Loucy (cell line): ENCODE results near the gene XRCC1.

Source experiments
- H2AFZ ChIP-seq: fragments of 200-600 bp; sonication (generic); 2 replicates; pipeline ENCODE4 v1.6.0; 2016; ENCODE audit warnings: antibody characterized with exemption, mild to moderate bottlenecking, low read length, moderate library complexity
- H3F3A ChIP-seq: fragments of 200-600 bp; 2 replicates; pipeline ENCODE4 v1.6.0; 2016; ENCODE audit warnings: antibody characterized with exemption, low read depth, mild to moderate bottlenecking
- H3K27me3 ChIP-seq: fragments of 200-600 bp; sonication (generic); 2 replicates; pipeline ENCODE4 v1.6.1; 2014; ENCODE audit warnings: low read length, mild to moderate bottlenecking; ENCODE audit not compliant: insufficient read depth, poor library complexity, severe bottlenecking
- H3K36me3 ChIP-seq: fragments of 200-600 bp; sonication (generic); 2 replicates; pipeline ENCODE4 v1.6.1; 2016; ENCODE audit warnings: low read length; ENCODE audit not compliant: insufficient read depth
- H3K4me1 ChIP-seq: fragments of 200-600 bp; sonication (generic); 2 replicates; pipeline ENCODE4 v1.5.1; 2014; ENCODE audit warnings: low read length, mild to moderate bottlenecking; ENCODE audit not compliant: insufficient read depth, poor library complexity, severe bottlenecking
- H3K4me2 ChIP-seq: fragments of 200-600 bp; sonication (generic); 2 replicates; pipeline ENCODE4 v1.6.0; 2014; ENCODE audit warnings: antibody characterized with exemption, low read length, low read depth, mild to moderate bottlenecking; ENCODE audit not compliant: poor library complexity, severe bottlenecking
- H3K4me3 ChIP-seq: fragments of 200-600 bp; sonication (generic); 2 replicates; pipeline ENCODE4 v1.5.1; 2014; ENCODE audit warnings: low read length, mild to moderate bottlenecking, mixed read lengths; ENCODE audit not compliant: poor library complexity, severe bottlenecking
- H3K79me2 ChIP-seq: fragments of 200-600 bp; sonication (generic); 2 replicates; pipeline ENCODE4 v1.6.1; 2014; ENCODE audit warnings: low read length; ENCODE audit not compliant: insufficient read depth
- H3K9ac ChIP-seq: fragments of 200-600 bp; sonication (generic); 2 replicates; pipeline ENCODE4 v1.6.0; 2014; ENCODE audit warnings: mild to moderate bottlenecking, low read depth, low read length, moderate library complexity; ENCODE audit not compliant: poor library complexity, severe bottlenecking
- H3K9me2 ChIP-seq: fragments of 200-600 bp; sonication (generic); replicated peaks from 2 replicates; pipeline ENCODE4 v1.6.1; 2016; ENCODE audit warnings: low read depth, low read length, mixed read lengths
- H3K9me3 ChIP-seq: fragments of 200-600 bp; sonication (generic); 2 replicates; pipeline ENCODE4 v1.6.1; 2014; ENCODE audit warnings: mild to moderate bottlenecking, antibody characterized with exemption, low read length, low read depth; ENCODE audit not compliant: insufficient read depth
- H4K20me1 ChIP-seq: fragments of 200-600 bp; sonication (generic); 2 replicates; pipeline ENCODE4 v1.6.0; 2014; ENCODE audit warnings: antibody characterized with exemption, low read length, mild to moderate bottlenecking; ENCODE audit not compliant: insufficient read depth, poor library complexity, severe bottlenecking
- CTCF ChIP-seq: fragments of 200-600 bp; sonication (generic); conservative IDR thresholded peaks from 2 replicates; pipeline ENCODE4 v1.5.1; 2014; ENCODE audit warnings: mild to moderate bottlenecking, antibody characterized with exemption, low read length
- EZH2phosphoT487 ChIP-seq: fragments of 200-600 bp; IDR thresholded peaks from 2 replicates; pipeline ENCODE4 v1.6.1; 2018; ENCODE audit warnings: antibody characterized with exemption, mild to moderate bottlenecking, moderate library complexity, borderline replicate concordance

XRCC1 gene

GRCh38 chr19:43534816-43535761, 40.2 kb downstream of the XRCC1 start:
- Histone ChIP-seq H2AFZ (no peak overlapping the region), H3K9me2 (no peaks in the 10 kb centered on the region), H3K79me2 (no peaks in the 10 kb centered on the region), H3F3A (peaks cover 5% of the 10 kb centered on the region; the same call in 1 of the 2 replicates), H3K36me3 (peaks cover 21% of the 10 kb centered on the region; the same call in 1 of the 2 replicates), H4K20me1 (no peaks in the 10 kb centered on the region), H3K27me3 (no peaks in the 10 kb centered on the region), H3K4me2 (no peak overlapping the region), H3K9ac (no peak overlapping the region), H3K9me3 (no peaks in the 10 kb centered on the region), H3K4me1 (peaks cover 4% of the 10 kb centered on the region), H3K4me3 (no peak overlapping the region)
- TF ChIP-seq CTCF (peak; percentile 54), EZH2phosphoT487 (no peak)

GRCh38 chr19:43534305-43534815, 41.0 kb downstream of the XRCC1 start:
- Histone ChIP-seq H2AFZ (no peak overlapping the region), H3K9me2 (no peaks in the 10 kb centered on the region), H3K4me2 (peak overlapping the region; percentile 81), H3K9me3 (no peaks in the 10 kb centered on the region), H3K36me3 (peaks cover 16% of the 10 kb centered on the region; the same call in 1 of the 2 replicates), H3K4me1 (peaks cover 4% of the 10 kb centered on the region), H4K20me1 (no peaks in the 10 kb centered on the region), H3K79me2 (no peaks in the 10 kb centered on the region), H3K4me3 (peak overlapping the region; percentile 75), H3K27me3 (no peaks in the 10 kb centered on the region), H3F3A (peaks cover 5% of the 10 kb centered on the region; the same call in 1 of the 2 replicates), H3K9ac (no peak overlapping the region)
- TF ChIP-seq CTCF, result no peak
- no peak for TF ChIP-seq EZH2phosphoT487

GRCh38 chr19:43533546-43534304, 41.6 kb downstream of the XRCC1 start:
- Histone ChIP-seq H3K27me3 (no peaks in the 10 kb centered on the region), H3K4me1 (peaks cover 4% of the 10 kb centered on the region), H3K9me3 (no peaks in the 10 kb centered on the region), H3K36me3 (peaks cover 10% of the 10 kb centered on the region; the same call in 1 of the 2 replicates), H3K79me2 (no peaks in the 10 kb centered on the region), H4K20me1 (no peaks in the 10 kb centered on the region), H3F3A (peaks cover 5% of the 10 kb centered on the region; the same call in 1 of the 2 replicates), H2AFZ (peak overlapping the region; percentile 71), H3K4me2 (peak overlapping the region; percentile 81), H3K9me2 (no peaks in the 10 kb centered on the region), H3K4me3 (peak overlapping the region; percentile 75), H3K9ac (peak overlapping the region; percentile 76)
- TF ChIP-seq CTCF, result no peak
- no peak for TF ChIP-seq EZH2phosphoT487
